Thoracic aorta (tissue), 2 donors: ENCODE measurements around the gene GON4L. TPM values are rescaled to one million over a fixed set of nuclear protein-coding genes. Genes with fewer than 3 reads are reported as not detected.

Experiments
- ATAC-seq: fragments of 150-250 bp; one replicate; pipeline ENCODE4 v1.8.0; 2017; ENCODE audit warnings: low read depth; ENCODE audit not compliant: insufficient number of reproducible peaks, low FRiP score
- DNase-seq: peaks from one replicate; pipeline ENCODE4 v3.0.0-alpha.2; 2020; ENCODE audit warnings: low spot score
- H3K27ac ChIP-seq, 2 donors: fragments of 200-600 bp; sonication (generic); 1 replicate in 1 of 2; 2 replicates in 1 of 2; pipeline ENCODE4 v1.5.1; 2016; ENCODE audit warnings: mild to moderate bottlenecking in 2 of 2, moderate library complexity in 2 of 2
- H3K27me3 ChIP-seq: fragments of 200-600 bp; sonication (generic); replicated peaks from 2 replicates; pipeline ENCODE4 v1.6.0; 2016; ENCODE audit warnings: mild to moderate bottlenecking; ENCODE audit not compliant: insufficient read depth
- H3K36me3 ChIP-seq: fragments of 200-600 bp; sonication (generic); one replicate; pipeline ENCODE4 v1.5.1; 2016
- H3K4me1 ChIP-seq, 2 donors: fragments of 200-600 bp; sonication (generic); 1 replicate in 1 of 2; 2 replicates in 1 of 2; pipeline versions ENCODE4 v1.5.1 to v1.6.0; 2016; ENCODE audit warnings: low read depth in 2 of 2, mild to moderate bottlenecking in 1 of 2; ENCODE audit not compliant: control insufficient read depth in 1 of 2
- H3K4me3 ChIP-seq: fragments of 200-600 bp; sonication (generic); 2 replicates; pipeline ENCODE4 v1.5.1; 2016; ENCODE audit warnings: mild to moderate bottlenecking
- H3K9me3 ChIP-seq: fragments of 200-600 bp; sonication (generic); 2 replicates; pipeline ENCODE4 v1.5.1; 2016
- CTCF ChIP-seq: fragments of 200-600 bp; sonication (generic); IDR thresholded peaks from one replicate; pipeline ENCODE4 v1.5.1; 2019; ENCODE audit warnings: antibody characterized with exemption
- total RNA-seq, 2 donors: library from RNA; depleted of rRNA; stranded (reverse); fragments of >200 nt; gene quantifications; one replicate each; pipeline versions ENCODE4 v1.1.0 to v1.2.3, GENCODE V29; 2016

Gene GON4L
- total RNA-seq, 2 donors from 2014 or later, result 39.3 to 83.2 TPM

DNA sequence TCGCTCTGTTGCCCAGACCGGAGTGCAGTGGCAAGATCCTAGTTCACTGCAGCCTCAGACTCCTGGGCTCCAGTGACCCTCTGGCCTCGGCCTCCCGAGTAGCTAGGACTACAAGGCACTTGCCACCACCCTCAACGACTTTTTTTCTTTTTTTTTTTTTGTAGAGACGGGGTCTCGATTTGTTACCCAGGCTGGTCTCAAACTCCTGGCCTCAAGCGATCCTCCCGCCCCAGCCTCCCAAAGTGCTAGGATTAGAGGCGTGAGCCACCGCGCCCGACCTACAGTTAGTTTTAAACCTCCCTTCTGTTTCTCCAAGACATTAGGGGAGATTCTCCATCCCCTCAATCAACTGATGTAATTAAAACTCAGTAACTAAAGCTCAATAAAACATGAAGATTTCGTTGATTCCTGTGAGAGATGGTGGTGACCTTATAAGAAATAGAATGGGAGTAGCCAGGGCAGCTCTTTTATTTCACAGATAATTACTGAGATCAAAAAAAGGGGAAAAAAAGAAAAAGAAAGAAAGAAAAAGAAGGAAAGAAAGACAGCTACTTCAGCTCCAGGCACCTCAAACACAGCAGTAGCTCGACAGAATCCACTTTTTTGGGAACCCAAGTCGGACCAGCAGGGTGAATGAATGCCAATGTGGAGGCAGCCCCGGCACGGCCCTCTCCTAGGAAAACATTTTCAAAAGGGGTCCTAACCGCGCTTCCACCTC is 598 bp downstream of the GON4L start:
- Histone ChIP-seq H3K27ac (peak overlapping the region; percentile 76 to 77), H3K9me3 (no peaks in the 10 kb centered on the region), H3K27me3 (no peaks in the 10 kb centered on the region), H3K4me3 (peak overlapping the region; percentile 80), H3K36me3 (peaks cover 16% of the 10 kb centered on the region), H3K4me1 (peaks cover 0 to 40% of the 10 kb centered on the region in 2 donors)
- no peak for TF ChIP-seq CTCF
- DNase-seq (no peak), ATAC-seq (no peak)

DNA sequence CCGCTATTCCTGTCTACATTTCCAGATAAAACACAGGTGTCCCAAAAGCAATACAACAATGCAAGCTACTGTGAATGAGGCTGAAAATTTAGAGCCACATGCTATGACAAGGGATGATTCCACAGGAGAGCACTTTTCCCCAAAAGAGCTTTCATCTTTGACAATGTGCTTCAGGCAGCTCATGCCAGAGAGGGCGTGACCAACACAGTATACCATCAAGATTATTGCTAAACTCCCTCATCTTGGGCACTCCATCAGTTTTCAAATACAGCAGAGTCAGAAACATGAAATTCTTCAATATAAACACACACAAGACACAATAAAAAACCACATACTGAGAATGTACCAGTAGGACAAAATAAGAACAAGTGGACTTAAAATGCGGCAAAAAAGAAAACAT is 6.7 kb downstream of the GON4L start:
- H3K27me3 ChIP-seq, result no peaks in the 10 kb centered on the region
- TF ChIP-seq CTCF, result no peak
- DNase-seq (no peak), ATAC-seq (no peak)
- H3K36me3 ChIP-seq, result peaks cover 21% of the 10 kb centered on the region
- H3K9me3 ChIP-seq, result no peaks in the 10 kb centered on the region
- H3K4me3 ChIP-seq, result no peak overlapping the region
- peaks cover 6 to 9% of the 10 kb centered on the region in 2 donors for H3K4me1 ChIP-seq
- H3K27ac ChIP-seq, result no peak overlapping the region

DNA sequence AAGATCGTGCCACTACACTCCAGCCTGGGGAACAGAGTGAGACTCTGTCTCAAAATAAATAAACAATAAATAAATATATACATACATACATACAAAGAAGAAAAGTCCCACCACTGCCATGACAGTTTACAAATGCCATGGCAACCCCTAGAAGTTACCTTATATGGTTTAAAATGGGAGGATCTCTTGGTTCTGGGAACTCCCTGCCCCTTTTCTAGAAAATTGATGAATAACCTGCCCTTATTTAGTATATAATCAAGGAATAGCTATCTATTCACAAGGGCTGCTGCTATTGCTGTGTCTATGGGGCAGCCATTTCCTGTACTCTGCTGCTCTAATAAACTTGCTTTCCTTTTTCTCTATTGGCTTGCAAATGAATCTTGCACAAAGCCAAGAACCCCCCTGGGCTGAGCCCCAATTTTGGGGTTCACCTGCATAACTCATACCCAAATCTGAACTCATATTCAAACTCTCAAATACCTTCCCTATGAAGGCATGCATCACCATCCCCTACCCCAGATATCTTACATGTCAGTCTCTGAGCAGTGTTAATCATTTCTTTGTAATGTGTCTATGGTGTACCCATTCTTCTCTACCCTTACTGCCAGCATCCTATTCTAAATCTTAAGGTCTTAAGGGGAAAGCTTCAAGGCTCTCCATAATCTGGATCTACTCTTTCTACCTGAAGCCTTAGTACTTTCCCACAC is 9.0 kb downstream of the GON4L start:
- ATAC-seq (no peak), DNase-seq (no peak)
- TF ChIP-seq CTCF, result no peak
- Histone ChIP-seq H3K4me1 (peaks cover 6 to 9% of the 10 kb centered on the region in 2 donors), H3K9me3 (no peaks in the 10 kb centered on the region), H3K27me3 (no peaks in the 10 kb centered on the region), H3K36me3 (peaks cover 16% of the 10 kb centered on the region), H3K27ac (no peak overlapping the region), H3K4me3 (no peak overlapping the region)

- ATAC-seq, result no peak
- Histone ChIP-seq H3K4me1 (peaks cover 3 to 4% of the 10 kb centered on the region in 2 donors), H3K36me3 (peaks cover 5% of the 10 kb centered on the region), H3K27ac (no peak overlapping the region), H3K4me3 (no peak overlapping the region), H3K27me3 (no peaks in the 10 kb centered on the region), H3K9me3 (no peaks in the 10 kb centered on the region)
- no peak for TF ChIP-seq CTCF
- no peak for DNase-seq
Observed at GRCh38 chr1:155844860-155845421, 12.1 kb downstream of the GON4L start.

DNA sequence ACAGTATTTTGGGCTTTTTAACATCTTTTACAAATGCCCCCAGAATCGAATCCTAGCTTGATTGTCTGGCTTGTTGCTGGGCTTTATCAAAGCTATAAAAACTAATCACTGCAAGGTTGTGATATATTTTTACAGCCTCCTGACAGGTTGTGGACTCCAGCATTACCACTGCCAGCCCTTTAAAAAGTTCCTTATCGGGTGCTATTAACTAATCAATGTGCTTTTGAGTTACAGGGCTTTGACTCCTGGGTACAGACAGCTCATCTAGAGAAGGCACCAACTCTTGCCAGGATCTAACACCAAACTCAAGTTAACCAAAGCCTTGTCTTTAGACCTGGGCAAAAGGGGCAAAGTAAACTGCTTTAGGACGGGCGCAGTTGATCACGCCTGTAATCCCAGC is 16.6 kb downstream of the GON4L start:
- TF ChIP-seq CTCF, result no peak
- Histone ChIP-seq H3K9me3 (no peaks in the 10 kb centered on the region), H3K27me3 (no peaks in the 10 kb centered on the region), H3K27ac (no peak overlapping the region), H3K36me3 (peaks cover 5% of the 10 kb centered on the region), H3K4me3 (no peak overlapping the region), H3K4me1 (no peaks in the 10 kb centered on the region)
- ATAC-seq, result no peak
- no peak for DNase-seq
